ENCODE data around the gene VPS36.
"Not testable (repeated sequence)": the region's sequence is repeated elsewhere in the genome, so short reads cannot be mapped to it uniquely, and the experiment has no call there.

VPS36 gene

DNA sequence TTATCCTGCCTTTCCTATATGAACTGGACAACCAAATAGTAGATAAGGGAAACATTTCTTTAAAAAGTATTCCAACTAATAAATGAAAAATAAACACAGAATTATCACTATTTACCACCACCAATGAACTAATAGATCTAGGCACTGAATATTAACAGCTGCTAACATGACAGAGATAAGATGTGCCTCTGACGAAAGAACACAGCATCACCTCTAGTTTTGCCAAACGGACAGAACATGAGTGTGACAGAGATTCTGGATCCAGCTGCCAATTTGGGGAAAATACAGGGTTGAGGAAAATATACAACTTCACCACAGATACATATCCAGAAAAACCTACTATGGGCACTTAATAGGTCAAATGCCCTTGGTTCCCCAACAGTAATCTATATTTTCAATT is 18.0 kb downstream of the VPS36 start:
- DNase-seq (ENCODE audit: low spot score), result no peak

DNA sequence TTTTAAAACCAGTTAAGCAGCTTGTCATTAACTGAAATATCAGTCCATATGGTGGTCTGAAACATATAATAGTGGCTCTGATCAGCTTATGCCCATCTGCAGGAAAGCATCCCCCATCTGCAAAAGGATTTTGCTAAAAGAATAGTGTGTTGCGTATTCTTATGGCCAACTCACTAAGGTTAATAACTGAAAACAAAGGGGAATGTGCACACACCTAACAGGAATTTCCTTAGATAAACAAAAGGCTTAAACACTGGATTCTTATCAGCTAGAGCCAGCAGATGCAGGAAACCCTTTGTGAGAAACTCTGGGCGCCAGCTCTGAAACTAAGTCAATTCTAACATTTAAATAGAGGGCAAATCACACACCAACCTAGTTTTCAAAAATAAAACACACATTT is 22.1 kb downstream of the VPS36 start:
- DNase-seq (ENCODE audit: low spot score), result no peak

DNA sequence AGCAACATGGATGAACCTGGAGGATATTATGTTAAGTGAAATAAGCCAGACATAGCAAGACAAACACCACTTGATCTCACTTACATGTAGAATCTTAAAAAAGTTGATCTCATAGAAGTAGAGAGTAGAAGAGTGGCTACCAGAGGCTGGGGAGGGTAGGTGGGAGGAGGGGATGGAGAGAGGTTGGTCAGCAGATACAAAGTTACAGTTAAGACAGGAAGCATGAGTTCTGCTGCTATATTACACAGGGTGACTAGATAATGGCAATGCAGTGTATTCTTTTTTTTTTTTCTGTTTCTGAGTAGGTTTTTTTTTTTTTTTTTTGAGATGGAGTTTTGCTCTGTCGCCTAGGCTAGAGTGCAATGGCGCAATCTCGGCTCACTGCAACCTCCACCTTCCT is 29.2 kb downstream of the VPS36 start:
- DNase-seq (ENCODE audit: low spot score), result no peak

DNA sequence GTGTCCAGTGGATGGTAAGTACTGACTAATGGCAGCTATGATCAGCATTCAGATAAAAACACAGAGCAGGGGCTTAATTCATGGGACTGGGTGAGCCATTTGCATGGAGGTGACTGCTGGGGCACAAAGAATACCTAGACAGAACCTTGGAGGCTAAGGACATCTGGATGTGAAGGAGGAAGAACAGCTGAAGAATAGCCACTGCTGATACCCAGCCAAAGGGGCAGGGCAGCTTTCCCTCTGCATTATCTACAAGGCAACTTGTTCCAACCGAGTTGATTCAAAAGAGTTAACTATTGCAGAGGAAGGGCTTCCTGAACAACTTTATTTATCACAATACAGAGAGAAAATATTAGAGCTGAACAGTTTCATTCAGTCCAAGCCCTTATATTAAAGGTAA is 31.4 kb downstream of the VPS36 start:
- no peak for DNase-seq (ENCODE audit: low spot score)

DNA sequence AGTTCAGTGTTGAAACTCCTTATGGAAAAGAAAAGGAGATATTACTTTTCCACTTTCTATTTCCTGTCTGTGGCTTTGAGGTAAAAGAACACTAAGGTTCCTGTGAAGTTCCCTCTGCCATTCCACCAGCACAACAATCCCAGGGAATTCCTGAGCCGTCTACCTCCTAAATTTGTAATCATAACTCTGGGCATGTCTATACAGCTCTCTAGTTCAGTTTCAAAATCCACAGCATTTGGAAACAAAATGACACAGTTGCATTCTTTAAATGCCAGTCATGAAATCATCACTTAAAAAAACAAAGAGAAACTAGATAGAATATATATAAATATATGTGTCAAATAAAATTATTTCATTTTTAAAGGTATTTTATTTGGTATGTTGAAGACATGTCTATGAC is 35.5 kb downstream of the VPS36 start:
- DNase-seq (ENCODE audit: low spot score), result peak; percentile 56

DNA sequence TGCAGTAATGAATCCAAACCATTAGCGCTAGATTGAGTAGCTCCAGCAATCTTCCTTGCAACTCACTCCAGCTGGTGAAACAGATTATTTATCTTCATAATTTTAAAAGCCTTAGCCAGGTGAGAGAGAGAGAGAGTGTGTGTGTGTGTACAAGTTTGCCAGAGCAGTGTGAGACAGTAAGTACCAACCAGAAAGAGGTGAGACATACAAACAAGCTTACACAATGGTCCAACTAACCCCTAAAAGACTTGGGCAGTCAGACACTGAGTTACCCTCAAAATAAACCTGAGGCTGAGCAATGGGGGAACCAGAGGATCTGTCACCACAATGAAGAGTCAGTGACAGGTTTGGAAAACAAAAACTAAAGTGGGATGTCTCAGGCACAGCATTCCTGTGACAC is 36.4 kb downstream of the VPS36 start:
- no peak for DNase-seq (ENCODE audit: low spot score)

DNA sequence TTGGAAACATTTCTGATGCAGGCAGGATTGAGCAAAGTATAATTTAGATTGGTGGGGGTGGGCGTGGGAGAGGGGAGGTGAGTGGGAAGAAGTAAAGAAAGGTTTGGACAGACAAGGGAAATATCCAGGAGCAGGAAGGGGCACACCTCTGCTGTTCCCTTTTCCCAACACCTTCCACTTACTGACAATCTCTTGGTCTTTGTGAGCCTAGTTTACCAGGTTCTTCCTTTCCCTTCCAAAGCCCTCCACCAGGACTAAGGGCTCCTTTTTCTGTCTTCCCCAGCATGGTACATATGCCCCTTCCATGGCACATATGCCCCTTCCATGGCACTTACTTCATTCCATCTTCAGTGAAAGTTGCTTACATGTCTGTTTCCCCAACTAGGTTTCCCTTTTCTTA is 38.3 kb downstream of the VPS36 start:
- DNase-seq (ENCODE audit: low spot score), result no peak

DNA sequence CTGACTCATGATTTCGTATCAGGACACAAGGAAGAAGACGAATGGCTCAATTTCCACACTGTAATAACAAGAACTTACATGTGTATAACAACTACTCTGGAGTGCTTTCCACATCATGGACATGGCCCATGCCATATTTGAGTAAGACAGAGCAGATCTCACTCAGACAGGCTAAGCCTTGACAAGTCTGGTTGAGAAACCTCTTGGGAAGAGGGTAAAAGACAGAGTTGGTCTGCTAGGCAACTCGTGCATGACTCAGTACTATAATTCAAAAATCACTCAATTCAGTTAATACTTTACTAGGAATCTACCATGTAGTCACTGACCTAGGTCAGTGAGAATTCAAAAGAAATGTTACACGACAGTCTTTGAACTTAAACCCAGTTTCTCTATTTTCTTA is 38.8 kb downstream of the VPS36 start:
- peak; percentile 33 for DNase-seq (ENCODE audit: low spot score)

DNA sequence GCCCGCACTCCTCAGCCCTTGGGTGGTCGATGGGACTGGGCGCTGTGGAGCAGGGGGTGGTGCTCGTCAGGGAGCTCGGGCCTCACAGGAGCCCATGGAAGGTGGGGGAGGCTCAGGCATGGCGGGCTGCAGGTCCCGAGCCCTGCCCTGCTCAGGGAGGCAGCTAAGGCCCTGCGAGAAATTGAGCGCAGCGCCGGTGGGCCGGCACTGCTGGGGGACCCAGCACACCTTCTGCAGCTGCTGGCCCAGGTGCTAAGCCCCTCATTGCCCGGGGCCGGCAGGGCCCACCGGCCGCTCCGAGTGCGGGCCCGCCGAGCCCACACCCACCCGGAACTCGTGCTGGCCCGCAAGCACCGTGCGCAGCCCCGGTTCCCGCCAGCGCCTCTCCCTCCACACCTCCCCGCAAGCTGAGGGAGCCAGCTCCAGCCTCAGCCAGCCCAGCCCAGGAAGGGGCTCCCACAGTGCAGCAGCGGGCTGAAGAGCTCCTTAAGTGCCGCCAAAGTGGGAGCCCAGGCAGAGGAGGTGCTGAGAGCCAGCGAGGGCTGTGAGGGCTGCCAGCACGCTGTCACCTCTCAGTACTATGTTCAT is 42.3 kb downstream of the VPS36 start:
- DNase-seq (ENCODE audit: low spot score), result not testable (repeated sequence)

DNA sequence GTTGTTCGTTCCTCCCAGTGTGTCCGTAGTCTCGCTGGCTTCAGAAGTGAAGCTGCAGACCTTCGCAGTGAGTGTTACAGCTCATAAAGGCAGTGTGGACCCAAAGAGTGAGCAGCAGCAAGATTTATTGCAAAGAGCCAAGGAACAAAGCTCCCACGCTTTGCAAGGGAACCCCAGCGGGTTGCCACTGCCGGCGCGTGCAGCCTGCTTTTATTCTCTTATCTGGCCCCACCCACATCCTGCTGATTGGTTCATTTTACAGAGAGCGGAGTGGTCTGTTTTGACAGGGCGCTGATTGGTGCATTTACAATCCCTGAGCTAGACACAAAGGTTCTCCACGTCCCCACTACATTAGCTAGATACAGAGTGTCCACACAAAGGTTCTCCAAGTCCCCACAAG is 43.0 kb downstream of the VPS36 start:
- not testable (repeated sequence) for DNase-seq (ENCODE audit: low spot score)

DNA sequence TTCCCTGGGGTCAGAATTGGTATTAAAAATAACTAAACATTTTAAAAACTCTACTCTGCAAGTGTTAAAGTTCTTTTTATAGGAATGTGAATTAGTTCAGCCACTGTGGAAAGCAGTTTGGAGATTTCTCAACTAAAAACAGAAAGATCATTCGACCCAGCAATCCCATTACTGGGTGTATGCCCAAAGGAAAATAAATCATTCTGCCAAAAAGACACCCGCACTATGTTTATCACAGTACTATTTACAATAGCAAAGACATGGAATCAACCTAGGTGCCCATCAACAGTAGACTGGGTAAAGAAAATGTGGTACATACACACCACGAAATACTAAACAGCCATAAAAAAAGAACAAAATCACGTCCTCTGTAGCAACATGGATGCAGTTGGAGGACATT is 43.8 kb downstream of the VPS36 start:
- DNase-seq (ENCODE audit: low spot score), result no peak

DNA sequence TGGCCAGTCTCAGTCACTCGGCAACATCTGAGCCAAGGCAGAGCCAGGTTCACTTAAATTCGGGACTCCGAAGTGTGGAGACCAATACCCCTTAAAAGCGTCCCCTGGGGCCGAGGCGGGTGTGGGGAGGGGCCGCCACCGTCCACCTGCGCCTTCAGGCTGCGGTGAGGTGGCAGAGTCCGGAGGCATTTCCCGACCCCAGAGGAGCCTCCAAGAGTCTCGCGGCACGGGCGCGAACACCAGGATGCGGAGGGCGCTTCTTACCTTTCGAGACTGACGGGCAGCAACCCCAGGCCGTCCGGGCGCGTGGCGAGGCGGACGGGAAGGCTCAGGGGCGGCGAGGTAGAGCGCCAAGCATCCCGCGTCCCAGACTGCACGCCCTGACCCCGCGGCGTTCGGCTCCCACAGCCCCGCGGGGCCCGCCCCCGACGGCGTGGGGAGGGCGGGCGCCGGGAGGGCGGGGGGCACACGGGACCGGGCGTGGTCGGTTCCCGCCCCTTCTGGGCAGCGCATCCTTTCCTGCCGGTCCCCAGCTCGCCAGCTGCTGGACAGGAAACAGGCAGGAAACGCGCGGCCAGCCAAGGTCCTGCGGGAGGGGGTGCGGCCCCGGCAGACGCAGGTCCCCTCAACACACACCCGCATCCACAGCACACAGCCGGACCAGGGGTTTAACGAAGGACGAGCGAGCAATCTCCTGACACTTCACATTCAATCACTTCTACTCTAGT is 44.5 kb downstream of the VPS36 start, which contains the start of gene THSD1:
THSD1 (minus strand) TSS at position 406 of the 728 bp plus-strand sequence. CDS start 3,572 bp downstream, outside the sequence.
- DNase-seq (ENCODE audit: low spot score), result peak; percentile 80

DNA sequence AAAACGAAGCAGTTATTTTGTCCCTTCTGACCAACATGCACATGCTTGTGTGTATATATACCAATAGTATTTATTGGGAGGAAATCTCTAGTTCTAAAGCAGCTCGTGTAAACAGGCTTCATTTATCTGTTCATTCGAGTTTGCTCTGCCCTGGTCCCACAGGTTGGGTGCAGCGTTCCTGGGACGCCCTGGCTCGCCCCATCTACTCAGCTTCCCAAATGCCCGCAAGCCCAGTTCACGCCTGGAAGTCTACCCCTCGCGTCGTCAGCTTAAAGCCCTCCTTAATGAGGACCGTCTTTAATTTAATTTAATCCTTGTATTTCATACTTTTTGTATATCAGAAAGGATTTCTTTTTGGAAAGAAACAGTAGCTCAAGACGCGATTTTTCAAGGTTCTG is 45.1 kb downstream of the VPS36 start:
- DNase-seq (ENCODE audit: low spot score), result no peak

DNA sequence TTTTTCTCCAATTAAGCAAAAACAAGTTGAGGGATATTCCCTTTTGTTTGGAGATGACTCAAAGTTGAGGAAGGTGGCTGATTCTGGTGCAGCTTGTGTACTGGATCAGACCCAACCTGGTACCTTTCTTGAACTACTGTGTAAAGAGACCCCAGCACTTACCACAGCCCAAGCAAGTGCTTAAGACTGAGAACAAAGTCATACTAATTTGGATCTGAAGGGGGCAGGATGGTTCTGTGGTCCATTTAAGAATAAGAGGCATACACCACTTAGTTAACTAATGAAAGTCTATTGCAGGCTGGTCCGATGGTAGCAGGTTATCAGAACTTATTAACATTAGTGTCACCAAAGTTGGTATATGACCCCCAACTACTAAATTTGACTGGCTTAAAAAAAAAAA is 50.7 kb downstream of the VPS36 start:
- no peak for DNase-seq (ENCODE audit: low spot score)

DNA sequence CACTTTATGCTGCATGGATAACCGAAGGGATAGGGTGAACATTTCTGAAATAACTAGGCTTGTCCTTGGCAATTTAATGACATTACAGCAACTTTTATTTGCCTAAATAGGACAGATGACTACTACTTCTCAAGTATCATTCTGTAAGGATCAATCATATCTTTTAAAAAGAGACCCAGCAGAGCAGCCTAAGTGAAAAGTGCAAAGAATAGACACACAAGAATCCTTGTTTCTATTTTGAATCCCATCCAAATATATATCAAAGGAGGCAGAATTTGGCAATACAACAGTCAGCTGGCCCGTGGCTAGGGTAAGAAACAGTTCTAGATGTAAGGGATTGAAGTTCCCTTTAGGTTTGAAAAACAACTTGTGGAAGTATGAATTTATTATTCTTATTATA is 51.4 kb downstream of the VPS36 start:
- no peak for DNase-seq (ENCODE audit: low spot score)

DNA sequence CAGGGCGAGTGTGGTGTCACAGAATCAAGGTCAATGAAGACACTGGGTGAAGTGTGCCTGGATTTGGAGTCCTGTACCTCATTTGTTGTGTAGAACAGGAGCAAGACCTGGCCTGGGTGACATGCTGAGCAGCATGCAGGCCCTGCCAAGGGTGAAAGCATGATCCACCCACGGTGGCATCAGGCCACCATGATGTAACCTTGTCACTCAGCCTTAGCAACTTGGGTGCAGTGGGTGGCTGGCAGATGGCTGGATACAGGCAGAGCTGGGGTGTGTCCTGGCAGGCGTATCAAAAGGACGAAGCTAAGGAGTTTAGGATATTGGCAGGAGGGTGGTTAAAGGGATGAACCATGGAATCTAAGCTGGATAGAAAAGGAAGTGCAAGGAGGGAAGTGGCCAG is 54.7 kb downstream of the VPS36 start:
- no peak for DNase-seq (ENCODE audit: low spot score)

DNA sequence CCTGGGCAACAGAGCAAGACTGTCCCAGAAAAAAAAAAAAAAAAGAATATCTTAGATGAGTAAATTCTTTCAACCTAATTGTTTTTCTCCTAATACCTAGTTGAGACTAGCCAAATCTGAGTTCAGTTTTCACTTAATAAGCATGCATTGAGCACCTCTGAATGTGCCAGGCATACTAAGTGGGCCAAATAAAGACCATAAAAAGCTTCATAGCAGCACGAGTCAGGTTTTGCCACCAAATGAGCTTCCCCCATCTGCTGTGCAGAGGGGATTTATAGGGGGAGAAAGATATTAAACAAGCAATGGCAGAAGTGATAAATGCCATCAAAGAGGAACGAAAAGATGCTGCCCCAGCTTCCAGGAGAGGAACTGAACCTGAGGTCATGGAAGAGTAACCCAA is 55.8 kb downstream of the VPS36 start:
- no peak for DNase-seq (ENCODE audit: low spot score)

DNA sequence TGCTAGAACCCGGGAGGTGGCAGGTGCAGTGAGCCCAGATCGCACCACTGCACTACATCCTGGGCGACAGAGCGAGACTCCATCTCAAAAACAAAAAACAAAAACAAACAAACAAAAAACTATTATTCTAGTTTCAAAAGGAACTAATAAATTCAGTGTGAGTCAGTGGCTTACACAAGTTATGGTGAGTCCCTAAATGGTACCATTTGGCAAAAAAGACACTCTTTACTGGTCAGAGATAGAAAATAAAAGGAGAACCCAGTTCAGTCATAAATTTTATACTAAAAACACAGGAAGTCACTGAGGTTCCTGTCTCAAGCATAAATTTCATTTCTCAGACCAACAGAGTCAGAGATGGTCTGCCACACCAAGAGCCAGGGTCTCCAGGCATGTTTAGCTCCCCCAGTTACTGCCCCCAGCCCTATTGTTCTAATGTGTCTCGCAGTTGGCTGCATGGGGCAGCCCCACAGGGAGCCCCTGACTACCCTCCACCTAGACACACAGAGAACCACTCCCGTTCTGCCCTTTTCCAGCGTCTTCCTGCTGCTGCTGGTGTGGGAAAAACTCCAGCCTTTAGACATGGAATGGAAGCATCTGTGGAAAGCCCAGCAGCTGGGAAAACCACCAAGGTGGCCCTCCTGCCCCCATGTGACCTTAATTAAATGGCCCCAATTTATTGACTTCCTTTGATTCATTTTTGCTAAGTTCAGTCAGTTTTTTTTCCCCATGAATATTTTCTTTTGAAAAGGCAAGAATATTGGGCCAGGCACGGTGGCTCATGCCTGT is 56.7 kb downstream of the VPS36 start:
- no peak for DNase-seq (ENCODE audit: low spot score)

DNA sequence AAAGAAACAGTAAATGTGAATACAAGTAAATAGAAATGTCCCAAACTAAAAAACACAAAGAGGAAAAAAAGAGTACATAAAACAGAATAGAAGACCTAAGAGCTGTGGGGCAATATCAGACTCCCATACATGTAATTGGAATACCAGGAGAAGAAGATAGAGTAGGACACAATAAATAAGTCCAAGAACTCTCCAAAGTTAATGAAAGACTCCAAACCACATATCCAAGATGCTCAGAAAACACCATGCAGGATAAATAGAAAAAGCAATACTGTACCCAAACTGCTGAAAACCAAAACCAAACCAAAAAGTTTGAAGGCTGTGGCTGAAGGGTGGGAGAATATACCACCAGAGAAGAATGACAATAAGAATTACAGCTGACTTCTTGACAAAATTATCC is 62.7 kb downstream of the VPS36 start:
- no peak for DNase-seq (ENCODE audit: low spot score)

DNA sequence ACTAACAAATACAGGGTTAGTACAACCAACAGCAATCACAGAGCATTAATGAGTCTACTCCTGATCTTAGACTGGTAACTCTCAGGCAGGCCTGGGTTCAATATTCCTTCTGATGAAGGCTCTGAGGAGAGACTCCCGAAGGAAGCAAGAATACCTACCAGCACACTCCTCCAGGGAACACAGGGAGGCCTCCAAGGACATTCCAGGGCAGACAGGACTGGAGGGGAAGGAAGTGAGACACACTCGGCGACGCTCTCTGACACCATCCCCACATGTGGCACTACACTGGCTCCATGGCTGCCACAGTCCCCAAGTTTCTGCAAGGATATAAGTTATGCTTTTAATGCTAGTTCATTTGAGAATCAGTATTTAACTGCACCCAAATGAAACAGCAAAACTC is 64.6 kb downstream of the VPS36 start:
- no peak for DNase-seq (ENCODE audit: low spot score)

DNA sequence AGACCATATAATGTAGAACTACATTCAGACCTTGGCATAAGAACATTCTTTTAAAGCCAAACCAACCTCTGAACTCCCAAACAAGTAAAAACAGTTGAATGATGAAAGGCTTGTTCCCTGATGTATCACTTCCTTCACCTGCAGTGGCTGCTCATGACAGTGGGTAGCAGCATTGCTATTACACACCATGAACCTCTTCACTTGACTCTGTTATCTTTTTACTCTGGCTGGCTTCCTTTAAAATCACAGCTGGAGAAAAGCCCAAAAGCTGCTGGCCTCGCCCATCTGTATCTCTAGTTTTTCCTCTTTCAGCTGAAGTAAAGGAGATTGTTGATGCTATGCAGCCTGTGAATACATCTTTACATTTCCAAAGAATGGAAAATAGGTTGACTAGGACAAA is 67.1 kb downstream of the VPS36 start:
- DNase-seq (ENCODE audit: low spot score), result no peak

DNA sequence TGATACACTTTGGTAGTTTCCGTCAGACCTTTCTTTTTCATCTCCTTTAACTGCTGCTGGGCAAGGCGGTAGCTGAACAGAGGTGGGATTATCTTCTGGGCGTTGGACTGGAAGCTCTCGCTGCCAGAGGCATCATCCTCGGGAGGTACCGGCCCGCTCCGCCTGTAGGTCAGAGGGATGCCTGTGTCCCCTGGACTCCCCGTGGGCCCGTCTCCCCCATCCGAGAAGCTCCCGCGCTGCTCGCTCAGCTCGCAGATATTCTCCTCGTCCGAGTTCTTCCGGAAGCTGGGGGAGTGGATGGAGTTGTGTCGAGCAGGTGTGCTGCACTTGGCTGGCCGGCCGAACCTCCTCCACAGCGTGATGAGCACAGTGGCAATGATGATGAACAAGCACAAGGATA is 72.1 kb downstream of the VPS36 start:
- no peak for DNase-seq (ENCODE audit: low spot score)

DNA sequence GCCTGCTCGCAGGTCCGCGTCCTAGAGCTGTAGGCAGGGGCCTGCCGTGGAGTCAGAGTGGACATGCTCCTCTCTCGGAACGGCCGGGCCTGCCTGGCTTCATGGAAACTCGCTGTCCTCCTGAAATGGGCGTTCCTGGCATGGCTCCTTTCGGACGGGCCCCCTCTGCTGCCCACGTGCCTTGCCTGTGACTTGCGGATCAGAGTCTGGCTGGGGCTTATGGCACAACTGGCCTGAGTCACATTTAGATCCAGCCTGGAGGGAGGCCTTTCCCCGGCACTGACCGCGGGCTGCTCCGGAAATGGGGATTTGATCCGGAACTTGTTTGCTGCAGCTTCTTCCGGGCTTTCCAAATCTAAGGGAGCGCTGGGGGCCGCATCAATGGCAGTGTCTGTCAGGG is 72.5 kb downstream of the VPS36 start:
- DNase-seq (ENCODE audit: low spot score), result no peak

All from AG08395 (cell line).